K562 (cell line): ENCODE data around the gene FITM1. TPM values are rescaled to one million over a fixed set of nuclear protein-coding genes. Genes with fewer than 3 reads are reported as not detected.

Source experiments
- ATAC-seq: fragments of 200-7000 bp; cut with Tn5 transposase; 3 replicates; pipeline ENCODE4 v1.9.1; 2020; ENCODE audit warnings: moderate library complexity
- BruUV-seq: library from RNA; stranded (reverse); fragments of 400-500 nt; replicated peaks from 2 replicates; lab custom pipeline; 2021; lab: Mats Ljungman, UMichigan
- CTCF ChIA-PET: fragments of 300-600 bp; formaldehyde crosslinking; extraction: SDS; loops from one replicate; lab custom pipeline; 2021; ENCODE audit warnings: low intra/inter-chr PET ratio; lab: Yijun Ruan, JAX
- POLR2A ChIA-PET: fragments of 300-600, 350-650 bp; sonication (Branson Sonifier 250); formaldehyde crosslinking; extraction: SDS; loops from one replicate; lab custom pipeline; 2021; ENCODE audit warnings: antibody characterized with exemption, inconsistent platforms; lab: Yijun Ruan, JAX
- DNase-seq, 4 experiments: peaks; one replicate each; pipeline versions ENCODE4 v3.0.0 to v3.0.0-alpha.2; 2011 to 2018; ENCODE audit warnings: low spot score in 3 of 4, mixed read lengths in 3 of 4; ENCODE audit errors: extremely low read depth in 1 of 4
- FAIRE-seq: peaks from 2 replicates; lab custom pipeline; 2011; peaks lifted over from hg19 to GRCh38; lab: Jason Lieb, UNC
- H2AFZ ChIP-seq: 2 replicates; pipeline ENCODE4 v1.6.0; 2011; ENCODE audit warnings: low read depth, low read length, control low read depth, inconsistent platforms
- H3K27ac ChIP-seq: fragments of 200-600 bp; 3 replicates; pipeline ENCODE4 v1.8.0; 2011; ENCODE audit warnings: low read depth, mild to moderate bottlenecking, control low read depth, inconsistent platforms, low read length, moderate library complexity, mixed read lengths; ENCODE audit errors: extremely low read depth
- H3K27me3 ChIP-seq, 2 experiments: fragments of 300-600 bp in 1 of 2; 2 replicates in 1 of 2; 3 replicates in 1 of 2; pipeline versions ENCODE4 v1.6.0 to v1.8.0; 2011; ENCODE audit warnings: inconsistent platforms in 2 of 2, low read length in 2 of 2, mild to moderate bottlenecking in 1 of 2, mixed read lengths in 1 of 2, moderate library complexity in 1 of 2; ENCODE audit not compliant: control insufficient read depth in 2 of 2, insufficient read depth in 2 of 2
- H3K36me3 ChIP-seq: fragments of 300-600 bp; 3 replicates; pipeline ENCODE4 v1.8.0; 2011; ENCODE audit warnings: mild to moderate bottlenecking, low read length, inconsistent platforms; ENCODE audit not compliant: control insufficient read depth, insufficient read depth
- H3K4me1 ChIP-seq, 2 experiments: fragments of 200-600 bp in 1 of 2; replicated peaks in 1 of 2; 2 replicates in 1 of 2; 3 replicates in 1 of 2; pipeline versions ENCODE4 v1.5.1 to v1.8.0; 2011; ENCODE audit warnings: inconsistent platforms in 2 of 2, low read length in 2 of 2, mild to moderate bottlenecking in 1 of 2, mixed read lengths in 1 of 2, moderate library complexity in 1 of 2; ENCODE audit not compliant: control insufficient read depth in 2 of 2, insufficient read depth in 2 of 2
- H3K4me2 ChIP-seq: 2 replicates; pipeline ENCODE4 v1.6.1; 2011; ENCODE audit warnings: low read length, control low read depth, inconsistent platforms, mixed read lengths; ENCODE audit not compliant: insufficient read depth
- H3K4me3 ChIP-seq: fragments of 200-600 bp; sonication (generic), shearing (Covaris generic); 2 replicates; pipeline ENCODE4 v1.5.1; 2016; ENCODE audit warnings: control low read depth, inconsistent platforms
- H3K79me2 ChIP-seq: fragments of 200-600 bp; 3 replicates; pipeline ENCODE4 v1.8.0; 2011; ENCODE audit warnings: low read length, inconsistent platforms; ENCODE audit not compliant: control insufficient read depth, insufficient read depth
- H3K9ac ChIP-seq, 2 experiments: 2 replicates each; pipeline versions ENCODE4 v1.6.0 to v1.6.1; 2011; ENCODE audit warnings: low read depth in 2 of 2, low read length in 2 of 2, control low read depth in 1 of 2, inconsistent platforms in 1 of 2, mild to moderate bottlenecking in 1 of 2, mixed read lengths in 1 of 2; ENCODE audit not compliant: insufficient read depth in 1 of 2
- H3K9me1 ChIP-seq: one replicate; pipeline ENCODE4 v1.6.0; 2011; ENCODE audit warnings: inconsistent platforms, mild to moderate bottlenecking, low read length, moderate library complexity; ENCODE audit not compliant: control insufficient read depth, insufficient read depth
- H3K9me3 ChIP-seq: replicated peaks from 2 replicates; pipeline ENCODE4 v1.5.1; 2011; ENCODE audit warnings: low read depth, low read length, inconsistent platforms; ENCODE audit not compliant: control insufficient read depth, insufficient read depth
- H4K20me1 ChIP-seq: replicated peaks from 2 replicates; pipeline ENCODE4 v1.6.1; 2011; ENCODE audit warnings: low read length, inconsistent platforms, mixed read lengths; ENCODE audit not compliant: control insufficient read depth, insufficient read depth
- ARNT ChIP-seq, 2 experiments: fragments of 450-650 bp; IDR thresholded peaks; 2 replicates each; pipeline ENCODE4 v1.6.1; 2016; ENCODE audit warnings: mild to moderate bottlenecking in 1 of 2
- ATF7 ChIP-seq: fragments of 450-650 bp; IDR thresholded peaks from 2 replicates; pipeline ENCODE4 v1.7.1; 2014; ENCODE audit warnings: mild to moderate bottlenecking, moderate library complexity
- E2F6 ChIP-seq, 2 experiments: IDR thresholded peaks; 2 replicates each; pipeline ENCODE4 v1.6.1; 2011; ENCODE audit warnings: borderline replicate concordance in 1 of 2, control low read depth in 1 of 2, low read depth in 1 of 2, low read length in 1 of 2, mild to moderate bottlenecking in 1 of 2, mixed read lengths in 1 of 2, moderate library complexity in 1 of 2; ENCODE audit not compliant: insufficient read depth in 1 of 2, insufficient read length in 1 of 2, poor library complexity in 1 of 2, severe bottlenecking in 1 of 2; ENCODE audit errors: extremely low read depth in 1 of 2
- EP400 ChIP-seq: fragments of 450-650 bp; IDR thresholded peaks from 2 replicates; pipeline ENCODE4 v1.6.1; 2017; ENCODE audit warnings: antibody characterized with exemption, mild to moderate bottlenecking, moderate library complexity
- GTF2B ChIP-seq: IDR thresholded peaks from 2 replicates; pipeline ENCODE4 v1.6.1; 2011; ENCODE audit not compliant: insufficient read length; ENCODE audit errors: extremely low read depth
- POLR2AphosphoS5 ChIP-seq: IDR thresholded peaks from 2 replicates; pipeline ENCODE4 v1.6.1; 2011; ENCODE audit warnings: mild to moderate bottlenecking, low read depth, low read length, moderate library complexity; ENCODE audit not compliant: control insufficient read depth, insufficient read depth
- ZNF324 ChIP-seq: fragments of 250-450 bp; sonication (Bioruptor Pico); IDR thresholded peaks from 2 replicates; pipeline ENCODE4 v1.4.0; 2020; ENCODE audit warnings: mild to moderate bottlenecking
- WGBS: fragments of 100-300 bp; shearing (Covaris generic); methylation state at CpG from one replicate; pipeline ENCODE4 v1.1.6; 2016; ENCODE audit warnings: low coverage, mixed read lengths; ENCODE audit not compliant: insufficient coverage; ENCODE audit errors: missing lambda C conversion rate; 5-methylcytosine and 5-hydroxymethylcytosine counted together
- in situ Hi-C: fragments of 300-500 bp; cut with MboI; formaldehyde crosslinking; loops from 4 replicates; pipeline ENCODE4 v1.15.0; 2018; ENCODE audit warnings: inconsistent platforms, mixed read lengths
- intact Hi-C: fragments of 100-400 bp; cut with micrococcal nuclease; formaldehyde crosslinking; loops from 2 replicates; pipeline ENCODE4 v1.14.2; 2022
- polyA plus RNA-seq, 8 experiments: library from polyadenylated mRNA; depleted of rRNA in 4 of 8; stranded (reverse) in 5 of 8; unstranded in 3 of 8; fragments of >200 nt; fragmentation: Nextera tagmentation in 2 of 8; fragmentation: Illumina TruSeq in 1 of 8; extraction: Ambion mirVana in 2 of 8; extraction: Trizol in 1 of 8; gene quantifications; 2 replicates each; pipeline versions ENCODE4 v1.2.1 to v1.2.3, GENCODE V29; 2011 to 2014; ENCODE audit warnings: inconsistent platforms in 1 of 8, missing spikeins in 1 of 8
- total RNA-seq, 7 experiments: library from RNA; depleted of rRNA in 6 of 7; stranded (reverse); fragments of >200 nt in 6 of 7; fragmentation: Illumina TruSeq in 2 of 7; extraction: Trizol in 2 of 7; gene quantifications; 2 replicates each; pipeline versions ENCODE4 v1.2.1 to v1.2.3, GENCODE V29; 2011 to 2021; ENCODE audit warnings: low replicate concordance in 1 of 7

Gene FITM1
- total and polyA plus RNA-seq, 9 of the 15 experiments (the other 6 are each of a cell fraction or from before 2014, with no cell fraction given) = 0.09 to 0.20 TPM; not detected in 7

- peak overlapping the region; percentile 96 to 100 for H3K9ac ChIP-seq
- H3K9me1 ChIP-seq = no peaks in the 10 kb centered on the region
- peaks cover 38% of the 10 kb centered on the region; the same call in 2 of the 3 replicates for H3K36me3 ChIP-seq
- intact Hi-C loops (loop anchor here (2.0 to 10.0 kb wide), 3 partner anchors 19 to 81 kb away; partner anchors contain the start of genes DCAF11, EMC9, NRL and PSME2), in situ Hi-C loops (no loop called here)
- FAIRE-seq (peak; percentile 97), DNase-seq (peak; percentile 77 to 91 (median 83)), ATAC-seq (peak; percentile 65)
- H3K27ac ChIP-seq = peak overlapping the region; percentile 98
- 0% methylated on average over 12 of the region's 12 CpGs for WGBS
- peaks cover 20 to 22% of the 10 kb centered on the region in 2 experiments; a peak in 4 of 5 replicates for H3K4me1 ChIP-seq
- BruUV-seq = TSS peak; percentile 54
- POLR2A ChIA-PET = interaction anchor here (0.8 to 5.8 kb wide), 11 partner anchors 8 to 147 kb away, joined by 3 to 40 read pairs (median 5); partner anchors contain the start of genes PSME1, RNF31, TINF2 and TM9SF1
- H3K4me2 ChIP-seq = peak overlapping the region; percentile 95
- H3K4me3 ChIP-seq = peak overlapping the region; percentile 99
- H3K79me2 ChIP-seq = peaks cover 29% of the 10 kb centered on the region
- H3K9me3 ChIP-seq = no peaks in the 10 kb centered on the region
- H4K20me1 ChIP-seq = 0 out of 2 replicates have a peak, but pooled peaks cover 2% of the 10 kb centered on the region
- peak overlapping the region; percentile 77 for H2AFZ ChIP-seq
- CTCF ChIA-PET = no interaction called here
- H3K27me3 ChIP-seq = no peaks in the 10 kb centered on the region
- TF ChIP-seq ATF7 (peak; percentile 31; the same call in 1 of the 2 replicates), POLR2AphosphoS5 (peak; percentile 85), ARNT (IDR thresholded peaks at IDR 0.05) (peak in 1 of 2 experiments; percentile 62; a peak in 1 of 4 replicates), E2F6 (IDR thresholded peaks at IDR 0.05; ENCODE audit: borderline replicate concordance in 1 of 2, extremely low read depth in 1 of 2, insufficient read depth in 1 of 2, insufficient read length in 1 of 2, low read depth in 1 of 2, low read length in 1 of 2, poor library complexity in 1 of 2, severe bottlenecking in 1 of 2) (peak; percentile 56 to 79), ZNF324 (CRISPR knock-in tag) (no peak), EP400 (peak; percentile 70; the same call in 1 of the 2 replicates), GTF2B (peak; percentile 61)
These were observed 35.0 kb upstream of the FITM1 start for GRCh38 chr14:24095271-24096068.
